Measurements from ENCODE around the gene DEGS2.

Gene DEGS2

GRCh38 chr14:100146531-100147091 is 12.8 kb downstream of the DEGS2 start:
- Mint-ChIP-seq H3K27ac (no peak overlapping the region), H3K4me1 (no peaks in the 10 kb centered on the region), H3K9me3 (no peaks in the 10 kb centered on the region), H3K4me3 (no peak overlapping the region), H3K27me3 (ENCODE audit: low read depth, poor library complexity) (peaks cover 4% of the 10 kb centered on the region), H3K36me3 (ENCODE audit: low read depth) (no peaks in the 10 kb centered on the region)
- no peak for DNase-seq
- no peak for TF ChIP-seq CTCF (IDR thresholded peaks at IDR 0.05)

- Mint-ChIP-seq H3K9me3 (no peaks in the 10 kb centered on the region), H3K27me3 (ENCODE audit: low read depth, poor library complexity) (no peaks in the 10 kb centered on the region), H3K4me3 (no peak overlapping the region), H3K4me1 (peaks cover 3% of the 10 kb centered on the region), H3K36me3 (ENCODE audit: low read depth) (no peaks in the 10 kb centered on the region), H3K27ac (no peak overlapping the region)
- TF ChIP-seq CTCF (IDR thresholded peaks at IDR 0.05), result no peak
- no peak for DNase-seq
Measured at GRCh38 chr14:100145682-100146464, 13.6 kb downstream of the DEGS2 start.

- Mint-ChIP-seq H3K27ac (no peak overlapping the region), H3K9me3 (no peaks in the 10 kb centered on the region), H3K36me3 (ENCODE audit: low read depth) (no peaks in the 10 kb centered on the region), H3K4me1 (peaks cover 10% of the 10 kb centered on the region), H3K4me3 (no peak overlapping the region), H3K27me3 (ENCODE audit: low read depth, poor library complexity) (no peaks in the 10 kb centered on the region)
- no peak for TF ChIP-seq CTCF (IDR thresholded peaks at IDR 0.05)
- no peak for DNase-seq
Measured at GRCh38 chr14:100144996-100145646, 14.3 kb downstream of the DEGS2 start.

GRCh38 chr14:100144645-100144995 is 14.8 kb downstream of the DEGS2 start:
- no peak overlapping the region for H3K4me3 Mint-ChIP-seq
- H3K4me1 Mint-ChIP-seq, result peaks cover 12% of the 10 kb centered on the region
- no peaks in the 10 kb centered on the region for H3K27me3 Mint-ChIP-seq (ENCODE audit: low read depth, poor library complexity)
- H3K27ac Mint-ChIP-seq, result no peak overlapping the region
- DNase-seq, result no peak
- peaks cover 1% of the 10 kb centered on the region for H3K36me3 Mint-ChIP-seq (ENCODE audit: low read depth)
- TF ChIP-seq CTCF (IDR thresholded peaks at IDR 0.05), result no peak
- no peaks in the 10 kb centered on the region for H3K9me3 Mint-ChIP-seq

GRCh38 chr14:100143934-100144333 is 15.5 kb downstream of the DEGS2 start:
- DNase-seq, result no peak
- no peaks in the 10 kb centered on the region for H3K9me3 Mint-ChIP-seq
- no peak for TF ChIP-seq CTCF (IDR thresholded peaks at IDR 0.05)
- peaks cover 7% of the 10 kb centered on the region for H3K36me3 Mint-ChIP-seq (ENCODE audit: low read depth)
- H3K27me3 Mint-ChIP-seq (ENCODE audit: low read depth, poor library complexity), result no peaks in the 10 kb centered on the region
- H3K4me3 Mint-ChIP-seq, result no peak overlapping the region
- H3K4me1 Mint-ChIP-seq, result peaks cover 18% of the 10 kb centered on the region
- H3K27ac Mint-ChIP-seq, result no peak overlapping the region

All from nephron progenitor cell (in vitro differentiated cells).